T-helper 1 cell treated with Interleukin-12 subunit alpha and Interleukin-12 subunit beta and Interleukin-4 antibody, amounts not matched to agents 30 μg/mL and 1 μg/mL, for 36 hours (primary cell): ENCODE data around the gene SREK1IP1.

ENCODE experiments used
- H3K27ac Mint-ChIP-seq: one replicate; pipeline ENCODE4 v1.8.0; 2021; ENCODE audit warnings: mild to moderate bottlenecking, mixed read lengths
- H3K27me3 Mint-ChIP-seq: one replicate; pipeline ENCODE4 v1.8.0; 2021; ENCODE audit warnings: low read depth, mixed read lengths
- H3K36me3 Mint-ChIP-seq: one replicate; pipeline ENCODE4 v1.8.0; 2021; ENCODE audit warnings: low read depth, mixed read lengths
- H3K4me1 Mint-ChIP-seq: one replicate; pipeline ENCODE4 v1.8.0; 2021; ENCODE audit warnings: low read depth, mixed read lengths
- H3K4me3 Mint-ChIP-seq: one replicate; pipeline ENCODE4 v1.8.0; 2021; ENCODE audit warnings: mild to moderate bottlenecking, moderate library complexity, mixed read lengths
- H3K9me3 Mint-ChIP-seq: one replicate; pipeline ENCODE4 v1.8.0; 2021; ENCODE audit warnings: mixed read lengths

Gene SREK1IP1

DNA sequence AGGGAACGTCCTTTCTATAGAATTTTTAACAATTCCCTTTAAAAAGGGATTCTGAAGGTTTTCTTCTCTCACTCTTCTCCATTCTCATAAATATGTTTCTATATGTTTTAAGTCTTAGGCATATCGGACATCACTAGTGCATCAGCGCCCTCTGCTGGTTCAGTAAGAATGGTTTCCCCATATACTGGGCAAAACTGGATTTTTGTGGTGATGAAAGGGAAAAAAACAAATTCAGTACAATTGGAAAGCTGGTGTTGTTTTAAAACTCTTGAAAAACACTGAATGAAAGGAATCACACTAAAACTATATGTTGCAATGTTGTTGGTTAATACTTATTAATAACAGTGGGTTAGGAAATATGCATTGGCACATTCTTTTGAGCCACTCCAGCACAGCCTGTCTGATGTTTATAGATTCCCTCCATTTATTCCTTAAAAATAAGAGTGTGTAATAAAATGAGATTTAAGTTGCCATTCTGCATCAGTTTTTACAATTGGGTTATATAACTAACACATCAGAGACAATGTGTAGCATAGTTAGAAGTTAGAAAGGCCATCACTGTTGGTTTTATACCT, 16.0 kb upstream of the SREK1IP1 start:
- H3K36me3 Mint-ChIP-seq, result peaks cover 3% of the 10 kb centered on the region
- no peak overlapping the region for H3K4me3 Mint-ChIP-seq
- no peaks in the 10 kb centered on the region for H3K9me3 Mint-ChIP-seq
- H3K4me1 Mint-ChIP-seq, result peaks cover 3% of the 10 kb centered on the region
- H3K27me3 Mint-ChIP-seq, result no peaks in the 10 kb centered on the region
- no peak overlapping the region for H3K27ac Mint-ChIP-seq

DNA sequence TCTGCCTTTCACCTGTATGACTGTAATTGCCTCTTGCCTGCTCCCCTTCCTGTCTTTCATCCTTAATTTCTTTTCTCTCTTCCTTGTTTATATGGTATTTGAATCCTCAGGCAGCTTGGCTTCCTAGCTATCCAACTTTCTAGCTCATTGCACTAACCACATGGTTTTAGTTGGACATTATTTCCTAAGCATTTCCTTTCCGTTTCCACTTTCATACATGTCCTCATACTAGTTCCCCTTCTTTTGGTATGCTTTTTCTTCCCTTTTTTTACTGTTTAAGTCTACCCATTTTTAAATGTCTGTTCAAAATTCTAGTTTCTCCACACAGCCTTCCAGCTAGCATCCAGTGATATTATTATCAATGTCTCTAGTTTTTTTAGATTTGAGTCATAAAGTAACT, 6.8 kb upstream of the SREK1IP1 start:
- Mint-ChIP-seq H3K36me3 (peaks cover 9% of the 10 kb centered on the region), H3K27me3 (no peaks in the 10 kb centered on the region), H3K27ac (no peak overlapping the region), H3K4me3 (no peak overlapping the region), H3K4me1 (peaks cover 16% of the 10 kb centered on the region), H3K9me3 (no peaks in the 10 kb centered on the region)

DNA sequence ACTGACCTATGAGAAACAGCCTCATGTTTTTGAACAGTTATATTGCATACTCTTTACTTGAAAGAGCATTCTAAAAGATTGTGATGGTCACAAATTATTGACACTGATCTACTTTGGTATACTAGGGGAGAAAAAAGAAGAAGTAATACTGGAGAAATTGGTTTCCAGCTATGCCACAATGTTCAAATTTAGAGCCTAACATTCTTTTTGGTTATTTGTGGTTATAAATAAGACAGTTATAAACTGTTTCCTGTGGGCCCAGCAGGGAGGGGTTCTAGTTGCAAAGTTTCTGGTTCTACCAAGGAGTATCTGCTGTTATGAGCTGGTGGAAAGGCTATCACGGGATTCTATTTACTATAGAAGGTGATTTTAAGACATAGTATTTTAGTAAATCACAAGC, 5.0 kb upstream of the SREK1IP1 start:
- no peak overlapping the region for H3K4me3 Mint-ChIP-seq
- H3K27ac Mint-ChIP-seq, result no peak overlapping the region
- peaks cover 11% of the 10 kb centered on the region for H3K36me3 Mint-ChIP-seq
- H3K4me1 Mint-ChIP-seq, result peaks cover 22% of the 10 kb centered on the region
- no peaks in the 10 kb centered on the region for H3K9me3 Mint-ChIP-seq
- no peaks in the 10 kb centered on the region for H3K27me3 Mint-ChIP-seq

- H3K4me3 Mint-ChIP-seq, result no peak overlapping the region
- H3K27ac Mint-ChIP-seq, result no peak overlapping the region
- peaks cover 31% of the 10 kb centered on the region for H3K4me1 Mint-ChIP-seq
- peaks cover 18% of the 10 kb centered on the region for H3K36me3 Mint-ChIP-seq
- H3K27me3 Mint-ChIP-seq, result no peaks in the 10 kb centered on the region
- H3K9me3 Mint-ChIP-seq, result no peaks in the 10 kb centered on the region
Measured at GRCh38 chr5:64771736-64772135, 3.2 kb upstream of the SREK1IP1 start.

DNA sequence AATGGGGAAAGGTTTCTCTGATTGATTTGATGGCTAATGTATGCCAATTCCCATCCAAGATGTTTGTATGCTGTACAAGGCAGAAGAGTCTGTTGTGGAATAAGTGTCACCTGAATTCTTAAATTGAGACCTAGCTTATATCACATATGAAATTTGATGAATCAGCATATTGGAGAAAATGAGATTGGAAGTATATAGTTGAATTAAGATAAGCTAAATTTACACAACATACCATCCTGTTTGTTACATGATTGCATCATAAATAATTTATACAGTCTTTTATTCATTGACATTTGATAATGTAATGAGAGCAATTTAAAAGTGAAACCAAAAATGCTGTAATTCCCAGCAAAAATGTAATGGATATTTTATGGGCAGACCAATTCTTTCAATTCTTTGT, 1.4 kb upstream of the SREK1IP1 start:
- H3K27me3 Mint-ChIP-seq, result no peaks in the 10 kb centered on the region
- H3K4me1 Mint-ChIP-seq, result peaks cover 44% of the 10 kb centered on the region
- H3K4me3 Mint-ChIP-seq, result peak overlapping the region; percentile 99
- peaks cover 12% of the 10 kb centered on the region for H3K36me3 Mint-ChIP-seq
- no peaks in the 10 kb centered on the region for H3K9me3 Mint-ChIP-seq
- no peak overlapping the region for H3K27ac Mint-ChIP-seq

- no peaks in the 10 kb centered on the region for H3K27me3 Mint-ChIP-seq
- peak overlapping the region; percentile 98 for H3K27ac Mint-ChIP-seq
- no peaks in the 10 kb centered on the region for H3K9me3 Mint-ChIP-seq
- peaks cover 47% of the 10 kb centered on the region for H3K4me1 Mint-ChIP-seq
- peaks cover 15% of the 10 kb centered on the region for H3K36me3 Mint-ChIP-seq
- H3K4me3 Mint-ChIP-seq, result peak overlapping the region; percentile 99
Measured at GRCh38 chr5:64767959-64768357, 533 bp downstream of the SREK1IP1 start.

- H3K27me3 Mint-ChIP-seq, result no peaks in the 10 kb centered on the region
- peak overlapping the region; percentile 99 for H3K4me3 Mint-ChIP-seq
- H3K9me3 Mint-ChIP-seq, result no peaks in the 10 kb centered on the region
- H3K27ac Mint-ChIP-seq, result peak overlapping the region; percentile 72
- H3K36me3 Mint-ChIP-seq, result peaks cover 15% of the 10 kb centered on the region
- H3K4me1 Mint-ChIP-seq, result peaks cover 45% of the 10 kb centered on the region
Measured at GRCh38 chr5:64766941-64767340, 1.6 kb downstream of the SREK1IP1 start.

DNA sequence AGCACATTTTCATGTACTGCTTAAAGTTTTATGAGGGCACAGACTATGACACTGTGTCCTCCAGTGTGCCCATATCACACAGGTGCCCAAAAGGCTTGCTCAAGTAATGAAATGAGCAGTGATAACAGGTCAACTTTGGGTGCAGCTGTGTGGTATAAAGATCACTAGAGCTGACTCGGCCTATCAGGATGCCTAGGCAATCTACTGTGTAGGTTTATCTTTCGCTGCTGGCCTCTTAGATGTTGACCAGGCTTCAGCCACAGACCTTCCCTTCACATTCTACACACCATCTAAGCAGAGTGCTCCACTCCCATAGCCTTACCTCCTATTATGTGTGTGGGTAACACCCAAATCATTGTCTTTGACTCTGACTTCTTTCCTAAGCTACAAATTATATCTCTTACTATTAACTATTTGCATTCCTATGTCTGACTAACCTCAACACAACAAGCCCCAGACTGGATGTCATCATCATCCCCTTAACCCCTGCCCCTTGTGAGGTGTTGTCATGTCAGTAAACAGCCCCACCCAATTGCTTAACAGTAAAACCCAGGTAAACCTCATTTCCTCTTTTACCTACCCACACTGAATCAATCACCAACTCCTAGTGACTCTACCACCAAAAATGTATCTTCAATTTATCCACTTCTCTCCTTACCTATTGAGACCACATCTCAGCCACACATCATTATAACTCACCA, 2.5 kb downstream of the SREK1IP1 start:
- Mint-ChIP-seq H3K27me3 (no peaks in the 10 kb centered on the region), H3K4me3 (peak overlapping the region; percentile 57), H3K9me3 (no peaks in the 10 kb centered on the region), H3K36me3 (peaks cover 15% of the 10 kb centered on the region), H3K27ac (peak overlapping the region; percentile 62), H3K4me1 (peaks cover 42% of the 10 kb centered on the region)

- Mint-ChIP-seq H3K9me3 (no peaks in the 10 kb centered on the region), H3K36me3 (peaks cover 17% of the 10 kb centered on the region), H3K27me3 (no peaks in the 10 kb centered on the region), H3K27ac (no peak overlapping the region), H3K4me1 (peaks cover 38% of the 10 kb centered on the region), H3K4me3 (no peak overlapping the region)
Measured at GRCh38 chr5:64763948-64764503, 4.5 kb downstream of the SREK1IP1 start.

DNA sequence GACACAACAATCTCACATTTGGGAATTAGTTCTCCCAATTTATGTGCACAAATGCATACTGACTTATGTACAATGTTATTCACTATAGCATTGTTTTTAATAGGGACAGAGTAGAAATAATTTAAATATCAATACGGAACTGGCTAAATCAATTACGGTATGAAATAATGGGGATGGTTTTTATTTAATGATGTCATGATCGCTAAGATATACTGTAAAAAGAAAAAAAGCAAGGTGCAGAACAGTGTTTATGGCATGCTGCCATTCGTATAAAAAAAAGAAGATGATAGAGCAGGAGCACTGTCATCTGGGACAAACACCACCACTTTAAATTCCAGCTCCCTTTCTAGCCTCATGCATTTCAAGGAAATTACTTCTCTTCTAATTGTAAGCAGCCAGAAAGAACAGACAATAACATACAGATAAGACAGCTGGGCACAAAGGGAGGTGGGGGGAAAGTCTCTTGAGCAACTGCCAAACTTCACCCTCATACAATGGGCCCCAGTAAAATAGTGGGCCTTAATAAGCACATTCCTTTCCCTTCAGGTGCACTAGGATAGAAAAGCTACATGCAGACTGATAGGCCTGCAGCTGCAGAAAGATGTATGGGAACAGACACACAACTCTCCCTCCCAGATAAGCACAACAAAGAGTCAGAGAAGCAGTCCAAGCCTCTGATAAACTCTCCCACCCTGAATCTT, 8.4 kb downstream of the SREK1IP1 start:
- H3K27ac Mint-ChIP-seq, result no peak overlapping the region
- no peaks in the 10 kb centered on the region for H3K27me3 Mint-ChIP-seq
- H3K9me3 Mint-ChIP-seq, result no peaks in the 10 kb centered on the region
- H3K4me3 Mint-ChIP-seq, result no peak overlapping the region
- peaks cover 7% of the 10 kb centered on the region for H3K36me3 Mint-ChIP-seq
- peaks cover 13% of the 10 kb centered on the region for H3K4me1 Mint-ChIP-seq

- no peak overlapping the region for H3K27ac Mint-ChIP-seq
- H3K36me3 Mint-ChIP-seq, result peaks cover 4% of the 10 kb centered on the region
- H3K4me1 Mint-ChIP-seq, result peaks cover 7% of the 10 kb centered on the region
- H3K27me3 Mint-ChIP-seq, result no peaks in the 10 kb centered on the region
- no peak overlapping the region for H3K4me3 Mint-ChIP-seq
- H3K9me3 Mint-ChIP-seq, result no peaks in the 10 kb centered on the region
Measured at GRCh38 chr5:64758901-64759300, 9.6 kb downstream of the SREK1IP1 start.

GRCh38 chr5:64754066-64754465, 14.4 kb downstream of the SREK1IP1 start:
- H3K9me3 Mint-ChIP-seq, result no peaks in the 10 kb centered on the region
- H3K4me3 Mint-ChIP-seq, result no peak overlapping the region
- H3K27ac Mint-ChIP-seq, result no peak overlapping the region
- H3K4me1 Mint-ChIP-seq, result no peaks in the 10 kb centered on the region
- peaks cover 4% of the 10 kb centered on the region for H3K36me3 Mint-ChIP-seq
- no peaks in the 10 kb centered on the region for H3K27me3 Mint-ChIP-seq

DNA sequence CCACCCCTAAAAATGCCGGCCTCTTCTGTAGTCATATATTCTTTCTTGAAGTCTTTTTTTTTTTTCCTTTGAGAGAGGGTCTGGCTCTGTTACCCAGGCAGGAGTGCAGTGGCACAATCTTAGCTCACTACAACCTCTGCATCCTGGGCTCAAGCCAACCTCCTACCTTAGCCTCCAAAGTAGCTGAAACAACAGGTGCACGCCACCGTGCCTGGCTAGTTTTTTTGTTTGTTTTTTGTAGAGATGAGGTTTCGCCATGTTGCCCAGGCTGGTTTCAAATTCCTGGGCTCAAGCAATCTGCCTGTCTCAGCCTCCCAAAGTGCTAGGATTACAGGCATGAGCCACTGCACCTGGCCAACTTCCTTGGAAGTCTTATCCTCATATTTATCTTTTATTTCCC, 19.1 kb downstream of the SREK1IP1 start:
- peaks cover 2% of the 10 kb centered on the region for H3K36me3 Mint-ChIP-seq
- H3K4me1 Mint-ChIP-seq, result peaks cover 4% of the 10 kb centered on the region
- no peak overlapping the region for H3K4me3 Mint-ChIP-seq
- no peaks in the 10 kb centered on the region for H3K27me3 Mint-ChIP-seq
- no peak overlapping the region for H3K27ac Mint-ChIP-seq
- no peaks in the 10 kb centered on the region for H3K9me3 Mint-ChIP-seq

GRCh38 chr5:64746446-64746845, 22.0 kb downstream of the SREK1IP1 start:
- peaks cover 4% of the 10 kb centered on the region for H3K4me1 Mint-ChIP-seq
- no peaks in the 10 kb centered on the region for H3K36me3 Mint-ChIP-seq
- no peaks in the 10 kb centered on the region for H3K9me3 Mint-ChIP-seq

GRCh38 chr5:64744914-64745313, 23.6 kb downstream of the SREK1IP1 start:
- H3K4me3 Mint-ChIP-seq, result no peak overlapping the region
- no peaks in the 10 kb centered on the region for H3K27me3 Mint-ChIP-seq
- no peaks in the 10 kb centered on the region for H3K9me3 Mint-ChIP-seq
- peak overlapping the region; percentile 47 for H3K27ac Mint-ChIP-seq
- peaks cover 5% of the 10 kb centered on the region for H3K36me3 Mint-ChIP-seq
- peaks cover 4% of the 10 kb centered on the region for H3K4me1 Mint-ChIP-seq

More at GRCh38 chr5:64746446-64746845, 22.0 kb downstream of the SREK1IP1 start:
- Mint-ChIP-seq H3K4me3 (no peak overlapping the region), H3K27ac (no peak overlapping the region), H3K27me3 (no peaks in the 10 kb centered on the region)
